A673 (cell line): ENCODE measurements around the gene LMBR1. TPM values are rescaled to one million over a fixed set of nuclear protein-coding genes. Genes with fewer than 3 reads are reported as not detected.

Experiments
- BruUV-seq: library from RNA; stranded (reverse); fragments of 400-500 nt; replicated peaks from 2 replicates; lab custom pipeline; 2021; lab: Mats Ljungman, UMichigan
- CTCF ChIA-PET: fragments of 300-600 bp; sonication (Branson Sonifier 250); formaldehyde crosslinking; loops from one replicate; lab custom pipeline; 2022; ENCODE audit warnings: antibody characterized with exemption; lab: Charles Lee
- POLR2A ChIA-PET: fragments of 300-600 bp; sonication (Branson Sonifier 250); formaldehyde crosslinking; loops from one replicate; lab custom pipeline; 2022; ENCODE audit warnings: antibody characterized with exemption; ENCODE audit not compliant: low non-redundant PET; lab: Charles Lee
- DNase-seq: peaks from one replicate; pipeline ENCODE4 v3.0.0-alpha.2; 2015; ENCODE audit warnings: low spot score
- H3K27ac ChIP-seq: fragments of 200-600 bp; sonication (generic); 2 replicates; pipeline ENCODE4 v1.5.1; 2016; ENCODE audit warnings: mixed run types, low read depth, mild to moderate bottlenecking, mixed read lengths, antibody characterized with exemption, low read length; ENCODE audit not compliant: poor library complexity, severe bottlenecking
- H3K27me3 ChIP-seq: fragments of 200-600 bp; sonication (generic); replicated peaks from 2 replicates; pipeline ENCODE4 v1.6.1; 2017; ENCODE audit warnings: mixed run types, low read depth, mild to moderate bottlenecking, mixed read lengths, antibody characterized with exemption, low read length; ENCODE audit not compliant: insufficient read depth, poor library complexity
- H3K36me3 ChIP-seq: fragments of 200-600 bp; sonication (generic); 2 replicates; pipeline ENCODE4 v1.6.1; 2016; ENCODE audit warnings: mixed run types, mild to moderate bottlenecking, mixed read lengths, antibody characterized with exemption, low read length; ENCODE audit not compliant: insufficient read depth, poor library complexity, severe bottlenecking
- H3K4me1 ChIP-seq: fragments of 200-600 bp; sonication (generic); 2 replicates; pipeline ENCODE4 v1.6.1; 2017; ENCODE audit warnings: mixed run types, mild to moderate bottlenecking, mixed read lengths, antibody characterized with exemption, low read length; ENCODE audit not compliant: insufficient read depth, poor library complexity, severe bottlenecking
- H3K4me3 ChIP-seq: fragments of 200-600 bp; sonication (generic); 2 replicates; pipeline ENCODE4 v1.5.1; 2016; ENCODE audit warnings: low read depth, mixed run types, mild to moderate bottlenecking, mixed read lengths, low read length; ENCODE audit not compliant: poor library complexity, severe bottlenecking
- H3K9me3 ChIP-seq: fragments of 200-600 bp; sonication (generic); 2 replicates; pipeline ENCODE4 v1.6.1; 2016; ENCODE audit warnings: mixed run types, low read depth, mild to moderate bottlenecking, mixed read lengths, antibody characterized with exemption, low read length; ENCODE audit not compliant: poor library complexity, severe bottlenecking
- CTCF ChIP-seq: fragments of 300-800, 200-600 bp; sonication (generic); conservative IDR thresholded peaks from 2 replicates; pipeline ENCODE4 v1.5.1; 2017; ENCODE audit warnings: low read depth, mild to moderate bottlenecking, antibody characterized with exemption, low read length, moderate library complexity, mixed read lengths
- EZH2 ChIP-seq: fragments of 200-600 bp; sonication (generic); IDR thresholded peaks from 2 replicates; pipeline ENCODE4 v1.6.1; 2017; ENCODE audit warnings: borderline replicate concordance, low read depth, mild to moderate bottlenecking, mixed read lengths, antibody characterized with exemption, low read length; ENCODE audit not compliant: poor library complexity, severe bottlenecking
- intact Hi-C: fragments of 100-400 bp; cut with micrococcal nuclease; formaldehyde crosslinking; loops from one replicate; pipeline ENCODE4 v1.10.0; 2022; ENCODE audit not compliant: unreplicated experiment
- total RNA-seq: library from RNA; stranded (reverse); gene quantifications from 2 replicates; pipeline ENCODE4 v1.2.3, GENCODE V29; 2021

LMBR1 gene
- total RNA-seq, 1 experiment from 2014 or later, result 50.7 TPM

- Histone ChIP-seq H3K36me3 (no peaks in the 10 kb centered on the region), H3K4me1 (no peaks in the 10 kb centered on the region), H3K27ac (no peak overlapping the region), H3K4me3 (no peak overlapping the region), H3K9me3 (peaks cover 17% of the 10 kb centered on the region), H3K27me3 (no peaks in the 10 kb centered on the region)
- DNase-seq, result no peak
- no peak for TF ChIP-seq CTCF
- no peak for TF ChIP-seq EZH2
- intact Hi-C loops, result no loop called here
- CTCF ChIA-PET, result no interaction called here
- POLR2A ChIA-PET, result no interaction called here
- no TSS peak for BruUV-seq
These were observed 161.3 kb downstream of the LMBR1 start for GRCh38 chr7:156731651-156732050.

- intact Hi-C loops, result no loop called here
- ChIA-PET CTCF (no interaction called here), POLR2A (no interaction called here)
- no peaks in the 10 kb centered on the region for H3K4me1 ChIP-seq
- no TSS peak for BruUV-seq
- H3K9me3 ChIP-seq, result no peaks in the 10 kb centered on the region
- H3K27ac ChIP-seq, result no peak overlapping the region
- no peak overlapping the region for H3K4me3 ChIP-seq
- DNase-seq, result no peak
- H3K36me3 ChIP-seq, result no peaks in the 10 kb centered on the region
- H3K27me3 ChIP-seq, result no peaks in the 10 kb centered on the region
- TF ChIP-seq CTCF, result no peak
- TF ChIP-seq EZH2, result no peak
These were observed 167.0 kb downstream of the LMBR1 start for GRCh38 chr7:156725936-156726335.

- no peak overlapping the region for H3K4me3 ChIP-seq
- no TSS peak for BruUV-seq
- ChIA-PET POLR2A (no interaction called here), CTCF (no interaction called here)
- no peaks in the 10 kb centered on the region for H3K36me3 ChIP-seq
- no peak overlapping the region for H3K27ac ChIP-seq
- no peak for TF ChIP-seq EZH2
- TF ChIP-seq CTCF, result no peak
- H3K9me3 ChIP-seq, result no peaks in the 10 kb centered on the region
- DNase-seq, result no peak
- H3K27me3 ChIP-seq, result no peaks in the 10 kb centered on the region
- H3K4me1 ChIP-seq, result no peaks in the 10 kb centered on the region
- intact Hi-C loops, result no loop called here
These were observed 167.9 kb downstream of the LMBR1 start for GRCh38 chr7:156725073-156725472.
